Measurements from ENCODE around the gene NAA25.
A peak's percentile ranks its signal among the peaks of the same experiment; 100 is the strongest.
"Not testable (repeated sequence)": the region's sequence is repeated elsewhere in the genome, so short reads cannot be mapped to it uniquely, and the experiment has no call there.

The NAA25 gene

GRCh38 chr12:112018571-112019237 lies 89.9 kb downstream of the NAA25 start:
- Histone ChIP-seq H3K4me3 (no peak overlapping the region), H3K27me3 (ENCODE audit: low read depth) (no peaks in the 10 kb centered on the region), H3K9me3 (no peaks in the 10 kb centered on the region), H3K4me1 (peaks cover 13% of the 10 kb centered on the region), H3K36me3 (replicated peaks) (peaks cover 63% of the 10 kb centered on the region)
- no peak for DNase-seq (ENCODE audit: low spot score in 2 of 2)
- in situ Hi-C loops (cut with MboI; ENCODE audit: low sequenced_read_pairs): no loop called here

GRCh38 chr12:112017041-112017440 lies 91.5 kb downstream of the NAA25 start:
- H3K36me3 ChIP-seq (replicated peaks): peaks cover 46% of the 10 kb centered on the region
- H3K4me1 ChIP-seq: peaks cover 19% of the 10 kb centered on the region
- H3K9me3 ChIP-seq: 0 out of 2 replicates have a peak, but pooled peaks cover 2% of the 10 kb centered on the region
- no peak for DNase-seq (ENCODE audit: low spot score in 2 of 2)
- no peaks in the 10 kb centered on the region for H3K27me3 ChIP-seq (ENCODE audit: low read depth)
- in situ Hi-C loops (cut with MboI; ENCODE audit: low sequenced_read_pairs): no loop called here
- H3K4me3 ChIP-seq: no peak overlapping the region

GRCh38 chr12:112015938-112016337 lies 92.6 kb downstream of the NAA25 start:
- Histone ChIP-seq H3K4me3 (no peak overlapping the region), H3K9me3 (0 out of 2 replicates have a peak, but pooled peaks cover 2% of the 10 kb centered on the region), H3K4me1 (peaks cover 21% of the 10 kb centered on the region), H3K27me3 (ENCODE audit: low read depth) (no peaks in the 10 kb centered on the region), H3K36me3 (replicated peaks) (peaks cover 38% of the 10 kb centered on the region)
- in situ Hi-C loops (cut with MboI; ENCODE audit: low sequenced_read_pairs): no loop called here
- DNase-seq (ENCODE audit: low spot score in 2 of 2): no peak

- H3K4me1 ChIP-seq: peaks cover 20% of the 10 kb centered on the region
- peak overlapping the region; percentile 77 for H3K4me3 ChIP-seq
- 0 out of 2 replicates have a peak, but pooled peaks cover 2% of the 10 kb centered on the region for H3K9me3 ChIP-seq
- no peaks in the 10 kb centered on the region for H3K27me3 ChIP-seq (ENCODE audit: low read depth)
- DNase-seq (ENCODE audit: low spot score in 2 of 2): peak; percentile 69 to 84
- in situ Hi-C loops (cut with MboI; ENCODE audit: low sequenced_read_pairs): no loop called here
- peaks cover 21% of the 10 kb centered on the region for H3K36me3 ChIP-seq (replicated peaks)
Measured at GRCh38 chr12:112013601-112014402, 94.8 kb downstream of the NAA25 start.

GRCh38 chr12:112012775-112013600 lies 95.6 kb downstream of the NAA25 start, which contains the start of the genes ERP29 and TMEM116:
TSS of gene ERP29 (plus strand) at chr12:112013426. CDS start at chr12:112013466, 40 bp downstream.
TSS of gene TMEM116 (minus strand) at chr12:112013165. CDS start at chr12:112005270, 7,895 bp downstream.
- peak within 1 kb of the TSS; percentile 77 for H3K4me3 ChIP-seq
- peaks cover 14% of the 10 kb centered on the region for H3K36me3 ChIP-seq (replicated peaks)
- peak; percentile 92 to 100 for DNase-seq (ENCODE audit: low spot score in 2 of 2)
- 0 out of 2 replicates have a peak, but pooled peaks cover 2% of the 10 kb centered on the region for H3K9me3 ChIP-seq
- in situ Hi-C loops (cut with MboI; ENCODE audit: low sequenced_read_pairs): no loop called here
- H3K4me1 ChIP-seq: peaks cover 14% of the 10 kb centered on the region
- no peaks in the 10 kb centered on the region for H3K27me3 ChIP-seq (ENCODE audit: low read depth)

GRCh38 chr12:112011685-112012084 lies 96.9 kb downstream of the NAA25 start:
- Histone ChIP-seq H3K27me3 (ENCODE audit: low read depth) (no peaks in the 10 kb centered on the region), H3K4me1 (peaks cover 14% of the 10 kb centered on the region), H3K36me3 (replicated peaks) (peaks cover 14% of the 10 kb centered on the region), H3K9me3 (0 out of 2 replicates have a peak, but pooled peaks cover 2% of the 10 kb centered on the region), H3K4me3 (peak overlapping the region; percentile 77; the same call in 1 of the 2 replicates)
- DNase-seq (ENCODE audit: low spot score in 2 of 2): no peak
- in situ Hi-C loops (cut with MboI; ENCODE audit: low sequenced_read_pairs): no loop called here

- Histone ChIP-seq H3K9me3 (0 out of 2 replicates have a peak, but pooled peaks cover 2% of the 10 kb centered on the region), H3K4me1 (peaks cover 14% of the 10 kb centered on the region), H3K4me3 (no peak overlapping the region), H3K27me3 (ENCODE audit: low read depth) (no peaks in the 10 kb centered on the region), H3K36me3 (replicated peaks) (peaks cover 6% of the 10 kb centered on the region)
- in situ Hi-C loops (cut with MboI; ENCODE audit: low sequenced_read_pairs): no loop called here
- no peak for DNase-seq (ENCODE audit: low spot score in 2 of 2)
Measured at GRCh38 chr12:112010415-112011344, 97.9 kb downstream of the NAA25 start.

- H3K4me1 ChIP-seq: peaks cover 13% of the 10 kb centered on the region
- H3K36me3 ChIP-seq (replicated peaks); DNase-seq (ENCODE audit: low spot score in 2 of 2); in situ Hi-C loops (cut with MboI; ENCODE audit: low sequenced_read_pairs); H3K9me3 ChIP-seq; H3K4me3 ChIP-seq; H3K27me3 ChIP-seq (ENCODE audit: low read depth): not testable (repeated sequence)
Measured at GRCh38 chr12:112009596-112009995, 99.0 kb downstream of the NAA25 start.

GRCh38 chr12:112008918-112009317 lies 99.7 kb downstream of the NAA25 start:
- peaks cover 9% of the 10 kb centered on the region for H3K4me1 ChIP-seq
- H3K9me3 ChIP-seq: 0 out of 2 replicates have a peak, but pooled peaks cover 2% of the 10 kb centered on the region
- in situ Hi-C loops (cut with MboI; ENCODE audit: low sequenced_read_pairs): no loop called here
- H3K4me3 ChIP-seq: no peak overlapping the region
- no peaks in the 10 kb centered on the region for H3K36me3 ChIP-seq (replicated peaks)
- DNase-seq (ENCODE audit: low spot score in 2 of 2): no peak
- H3K27me3 ChIP-seq (ENCODE audit: low read depth): no peaks in the 10 kb centered on the region

GRCh38 chr12:112007945-112008344 lies 100.6 kb downstream of the NAA25 start:
- no peak for DNase-seq (ENCODE audit: low spot score in 2 of 2)
- H3K36me3 ChIP-seq (replicated peaks): no peaks in the 10 kb centered on the region
- H3K4me1 ChIP-seq: peaks cover 9% of the 10 kb centered on the region
- H3K9me3 ChIP-seq: 0 out of 2 replicates have a peak, but pooled peaks cover 2% of the 10 kb centered on the region
- in situ Hi-C loops (cut with MboI; ENCODE audit: low sequenced_read_pairs): no loop called here
- H3K4me3 ChIP-seq: no peak overlapping the region
- no peaks in the 10 kb centered on the region for H3K27me3 ChIP-seq (ENCODE audit: low read depth)

GRCh38 chr12:112005419-112006395 lies 102.9 kb downstream of the NAA25 start:
- H3K4me1 ChIP-seq: no peaks in the 10 kb centered on the region; the same call in 1 of the 2 replicates
- DNase-seq (ENCODE audit: low spot score in 2 of 2): no peak
- H3K36me3 ChIP-seq (replicated peaks): no peaks in the 10 kb centered on the region
- in situ Hi-C loops (cut with MboI; ENCODE audit: low sequenced_read_pairs): no loop called here
- no peak overlapping the region for H3K4me3 ChIP-seq
- H3K27me3 ChIP-seq (ENCODE audit: low read depth): no peaks in the 10 kb centered on the region
- H3K9me3 ChIP-seq: no peaks in the 10 kb centered on the region
